NCI-H748 treated with DMSO at 0.1 percent for 48 hours (cell line): ENCODE measurements around the gene YBEY.
"Not testable (repeated sequence)": the region's sequence is repeated elsewhere in the genome, so short reads cannot be mapped to it uniquely, and the experiment has no call there.

Experiments used
- DNase-seq: peaks from one replicate; lab custom pipeline; 2025; lab: John Stamatoyannopoulos, UW

Gene YBEY

GRCh38 chr21:46285761-46286647, at the start of gene YBEY:
TSS of gene YBEY (plus strand) at chr21:46286342. CDS start at chr21:46286914, 572 bp downstream.
- DNase-seq, result peak; percentile 60

- DNase-seq, result no peak
Measured at GRCh38 chr21:46237474-46237873, 48.7 kb upstream of the YBEY start.

- DNase-seq, result no peak
Measured at GRCh38 chr21:46239817-46240325, 46.3 kb upstream of the YBEY start.

- not testable (repeated sequence) for DNase-seq
Measured at GRCh38 chr21:46241577-46241976, 44.6 kb upstream of the YBEY start.

- DNase-seq, result no peak
Measured at GRCh38 chr21:46243325-46243724, 42.8 kb upstream of the YBEY start.

GRCh38 chr21:46243960-46244361, 42.2 kb upstream of the YBEY start:
- no peak for DNase-seq

GRCh38 chr21:46244602-46245001, 41.5 kb upstream of the YBEY start:
- DNase-seq, result no peak

GRCh38 chr21:46245213-46245915, 40.8 kb upstream of the YBEY start:
- DNase-seq, result no peak

- no peak for DNase-seq
Measured at GRCh38 chr21:46246345-46246744, 39.8 kb upstream of the YBEY start.

- DNase-seq, result no peak
Measured at GRCh38 chr21:46247699-46248421, 38.3 kb upstream of the YBEY start.

- no peak for DNase-seq
Measured at GRCh38 chr21:46248422-46248782, 37.7 kb upstream of the YBEY start.

GRCh38 chr21:46248827-46249226, 37.3 kb upstream of the YBEY start:
- DNase-seq, result no peak

- no peak for DNase-seq
Measured at GRCh38 chr21:46250146-46250725, 35.9 kb upstream of the YBEY start.

GRCh38 chr21:46252840-46253239, 33.3 kb upstream of the YBEY start:
- no peak for DNase-seq

- no peak for DNase-seq
Measured at GRCh38 chr21:46253610-46254124, 32.5 kb upstream of the YBEY start.

- no peak for DNase-seq
Measured at GRCh38 chr21:46254208-46254975, 31.8 kb upstream of the YBEY start.

- no peak for DNase-seq
Measured at GRCh38 chr21:46255166-46255565, 31.0 kb upstream of the YBEY start.

GRCh38 chr21:46255758-46256337, 30.3 kb upstream of the YBEY start:
- DNase-seq, result no peak

- no peak for DNase-seq
Measured at GRCh38 chr21:46256501-46256994, 29.6 kb upstream of the YBEY start.

- DNase-seq, result no peak
Measured at GRCh38 chr21:46264046-46264689, 22.0 kb upstream of the YBEY start.
